Stimulated activated naive CD4-positive, alpha-beta T cell (primary cell): ENCODE results near the gene PACSIN1.

Experiments
- DNase-seq, 6 experiments: peaks; one replicate each; lab custom pipeline; 2025; lab: John Stamatoyannopoulos, UW

PACSIN1 gene

DNA sequence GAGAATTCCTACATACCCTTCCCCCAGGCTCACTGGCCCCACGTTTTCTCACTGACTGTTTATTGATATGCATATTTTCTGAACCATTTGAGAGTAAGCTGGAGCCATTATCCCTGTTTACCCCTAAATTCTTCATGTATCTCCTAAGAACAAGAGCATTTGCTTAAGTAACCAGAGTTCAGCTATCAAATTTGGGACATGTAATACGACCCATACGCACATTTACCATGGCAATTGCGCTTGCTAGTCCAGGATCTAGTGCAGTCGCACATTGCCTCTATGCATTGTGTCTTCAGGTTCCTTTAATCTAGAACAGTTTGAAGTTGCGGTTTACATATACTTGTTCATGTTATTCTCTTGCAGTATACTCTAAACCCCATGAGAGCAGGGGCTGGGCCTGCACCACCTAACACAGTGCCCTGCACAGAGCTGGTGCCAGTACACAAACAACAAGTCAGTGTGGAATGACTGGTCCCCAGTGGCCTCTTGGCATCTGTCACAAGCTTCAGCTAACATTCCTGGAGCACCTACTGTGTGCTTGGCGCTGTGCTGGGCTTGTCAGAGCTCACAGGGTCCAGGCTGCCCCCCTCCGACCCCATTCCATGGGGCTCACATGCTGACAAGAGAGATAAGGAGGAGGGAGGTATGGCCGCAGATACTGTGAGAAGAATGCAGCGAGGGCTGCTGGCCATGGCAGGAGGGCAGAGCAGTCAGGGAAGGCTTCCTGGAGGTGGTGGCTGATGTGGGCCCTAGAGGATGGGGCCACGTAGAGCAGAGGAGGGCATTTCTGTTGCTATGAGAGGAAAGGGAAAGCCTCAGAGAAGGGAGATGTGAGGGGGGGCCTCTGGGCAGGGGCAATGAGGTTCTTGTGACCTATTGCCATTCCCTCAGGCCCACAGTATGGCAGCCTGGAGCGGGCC, 62.1 kb downstream of the PACSIN1 start:
- DNase-seq = no peak

DNA sequence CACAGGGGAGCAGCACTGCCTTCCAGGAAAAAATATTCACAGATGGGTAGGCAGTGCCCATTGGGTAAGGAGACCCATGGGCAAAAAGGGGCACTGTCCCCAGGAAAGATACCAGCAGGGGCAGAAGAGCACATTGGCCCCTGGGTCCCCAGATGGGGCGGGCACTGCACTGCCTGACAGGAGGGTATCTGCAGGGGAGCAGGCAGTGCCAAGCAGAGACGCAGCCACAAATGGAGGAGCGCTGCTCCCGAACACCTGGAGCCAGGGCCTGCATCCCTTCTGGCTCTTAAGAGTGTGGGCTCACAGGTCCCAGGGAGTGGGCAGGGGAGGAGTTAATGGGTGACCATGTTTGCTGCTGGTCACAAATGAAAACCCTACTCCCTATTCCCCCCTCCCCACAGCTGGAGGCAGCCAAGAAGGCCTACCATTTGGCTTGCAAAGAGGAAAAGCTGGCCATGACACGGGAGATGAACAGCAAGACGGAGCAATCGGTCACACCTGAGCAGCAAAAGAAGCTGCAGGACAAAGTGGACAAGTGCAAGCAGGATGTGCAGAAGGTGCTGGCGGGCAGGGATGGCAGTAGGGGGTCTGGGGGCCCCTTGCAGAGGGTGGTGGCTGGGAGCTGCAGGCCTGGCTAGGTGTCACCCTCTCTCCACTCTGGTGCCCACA, 63.3 kb downstream of the PACSIN1 start:
- no peak for DNase-seq

DNA sequence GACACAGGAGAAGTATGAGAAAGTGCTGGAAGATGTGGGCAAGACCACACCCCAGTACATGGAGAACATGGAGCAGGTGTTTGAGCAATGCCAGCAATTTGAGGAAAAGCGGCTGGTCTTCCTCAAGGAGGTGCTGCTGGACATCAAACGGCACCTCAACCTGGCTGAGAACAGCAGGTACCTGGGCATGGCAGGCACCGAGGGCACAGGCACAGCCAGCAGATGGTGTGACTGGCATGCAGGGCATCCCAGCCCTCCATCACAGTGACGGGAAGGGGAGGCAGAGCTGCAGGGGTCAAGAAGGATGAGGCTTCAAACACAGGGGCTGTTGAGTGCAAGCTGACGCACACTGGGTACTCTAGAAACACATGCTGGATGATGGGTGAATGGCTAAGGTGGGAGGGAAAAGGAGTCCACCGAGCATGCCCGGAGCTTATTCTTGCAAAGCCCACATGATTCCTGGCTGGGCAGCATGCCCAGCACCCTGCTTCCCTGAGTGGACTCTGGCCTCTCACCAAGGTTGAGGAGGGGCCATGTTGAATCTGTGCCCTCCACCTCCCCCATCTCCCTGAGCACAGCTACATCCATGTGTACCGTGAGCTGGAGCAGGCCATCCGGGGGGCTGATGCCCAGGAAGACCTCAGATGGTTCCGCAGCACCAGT, 63.9 kb downstream of the PACSIN1 start:
- no peak for DNase-seq

DNA sequence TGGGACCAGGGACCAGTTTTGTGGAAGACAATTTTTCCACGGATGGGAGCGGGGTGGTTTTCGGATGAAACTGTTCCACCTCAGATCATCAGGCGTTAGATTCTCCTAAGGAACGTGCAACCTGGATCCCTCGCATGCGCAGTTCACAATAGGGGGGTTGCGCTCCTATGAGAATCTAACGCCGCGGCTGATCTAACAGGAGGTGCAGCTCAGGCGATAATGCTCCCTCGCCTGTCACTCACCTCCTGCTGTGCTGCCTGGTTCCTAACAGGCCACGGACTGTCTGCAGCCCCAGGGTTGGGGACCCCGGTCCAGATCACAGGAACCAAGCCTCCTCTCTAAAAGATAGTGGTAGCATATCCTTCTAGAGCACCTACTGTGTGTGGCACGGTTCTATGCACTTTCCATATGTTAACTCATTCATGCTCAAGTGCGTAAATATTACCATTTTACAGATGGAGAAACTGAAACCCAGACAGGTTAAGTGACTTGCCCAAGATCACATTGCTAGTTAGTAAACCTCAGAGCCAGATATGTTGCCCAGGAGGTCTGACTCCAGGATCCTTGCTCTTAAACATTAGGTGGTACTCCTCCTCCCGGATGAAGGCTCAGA, 65.0 kb downstream of the PACSIN1 start:
- no peak for DNase-seq

DNA sequence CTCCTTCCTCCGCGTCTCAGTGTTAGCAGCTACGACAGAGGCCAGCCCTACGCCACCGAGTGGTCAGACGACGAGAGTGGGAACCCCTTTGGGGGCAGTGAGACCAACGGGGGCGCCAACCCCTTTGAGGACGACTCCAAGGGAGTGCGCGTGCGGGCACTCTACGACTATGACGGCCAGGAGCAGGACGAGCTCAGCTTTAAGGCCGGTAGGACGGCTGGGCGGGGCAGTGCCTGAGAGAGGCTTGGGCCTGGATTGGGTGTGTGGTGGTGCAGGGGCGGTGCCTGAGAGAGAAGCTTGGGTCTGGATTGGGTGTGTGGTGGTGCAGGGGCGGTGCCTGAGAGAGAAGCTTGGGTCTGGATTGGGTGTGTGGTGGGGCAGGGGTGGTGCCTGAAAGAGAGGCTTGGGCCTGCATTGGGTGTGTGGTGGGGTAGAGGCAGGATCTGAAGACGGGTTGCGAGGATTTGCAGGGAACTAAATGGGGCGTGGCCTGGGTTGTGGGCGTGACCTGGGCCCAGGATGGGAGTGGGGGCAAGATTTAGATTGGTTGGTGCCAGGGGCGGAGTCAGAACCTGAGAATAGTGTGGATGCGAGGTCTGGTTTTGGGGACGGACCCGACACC, 65.8 kb downstream of the PACSIN1 start:
- DNase-seq = peak in 3 of 6 experiments; percentile 10 to 20 (median 17)

DNA sequence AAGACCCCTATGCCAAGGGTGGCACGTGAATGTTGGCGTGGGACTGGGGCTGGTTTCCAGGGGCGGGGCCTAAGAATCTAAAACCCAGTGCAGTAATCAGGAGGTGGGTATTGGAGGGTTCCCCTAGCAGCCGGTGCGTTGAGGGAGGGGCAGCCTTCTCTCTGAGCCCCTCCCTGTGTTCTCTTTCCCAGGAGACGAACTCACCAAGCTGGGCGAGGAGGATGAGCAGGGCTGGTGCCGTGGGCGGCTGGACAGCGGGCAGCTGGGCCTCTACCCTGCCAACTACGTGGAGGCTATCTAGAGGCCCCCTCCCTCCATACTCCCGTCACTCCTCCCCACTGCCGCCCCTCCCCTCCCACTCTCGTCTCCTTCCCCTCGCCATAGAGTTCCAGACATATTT, 66.4 kb downstream of the PACSIN1 start:
- DNase-seq = no peak

DNA sequence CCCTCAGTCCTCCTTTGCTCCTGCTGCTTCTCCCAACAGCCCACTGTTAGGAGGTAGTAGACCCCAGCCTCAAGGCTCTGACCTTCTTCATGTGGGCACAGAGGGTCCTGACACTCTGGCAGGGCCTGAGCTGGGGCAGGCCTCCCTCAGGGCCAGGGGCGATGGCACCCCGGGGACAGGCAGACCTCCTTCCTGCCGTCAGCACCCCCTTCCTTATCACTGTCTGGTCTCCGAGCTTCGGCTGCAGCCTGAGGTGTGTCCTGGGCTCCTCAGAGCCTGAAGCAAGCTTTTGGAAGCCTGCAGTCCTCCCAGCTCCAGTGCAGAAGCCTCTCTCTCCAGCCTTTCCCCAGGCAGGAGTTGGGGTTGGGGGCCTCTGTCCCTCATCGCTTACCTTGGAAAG, 68.3 kb downstream of the PACSIN1 start:
- DNase-seq = no peak

DNA sequence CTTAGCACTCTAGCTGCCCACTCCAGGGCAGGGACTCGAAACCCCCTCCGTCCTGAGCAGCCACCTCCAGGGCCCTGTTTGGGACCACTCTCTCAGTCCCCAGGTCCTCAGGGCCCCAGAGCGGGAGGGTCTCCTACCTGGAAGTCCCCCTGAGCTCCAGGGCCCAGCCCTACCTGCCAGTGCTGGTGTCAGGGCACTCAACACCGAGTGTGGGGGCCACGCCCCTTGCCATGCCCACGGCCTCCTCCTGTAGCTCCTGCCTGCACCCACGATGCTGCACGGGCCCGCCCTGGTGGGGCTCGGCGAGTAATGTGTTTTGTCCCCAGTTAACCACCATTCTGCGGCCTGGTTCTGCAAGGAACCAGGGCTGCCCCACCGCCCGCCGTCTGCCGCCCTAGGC, 68.8 kb downstream of the PACSIN1 start:
- no peak for DNase-seq

DNA sequence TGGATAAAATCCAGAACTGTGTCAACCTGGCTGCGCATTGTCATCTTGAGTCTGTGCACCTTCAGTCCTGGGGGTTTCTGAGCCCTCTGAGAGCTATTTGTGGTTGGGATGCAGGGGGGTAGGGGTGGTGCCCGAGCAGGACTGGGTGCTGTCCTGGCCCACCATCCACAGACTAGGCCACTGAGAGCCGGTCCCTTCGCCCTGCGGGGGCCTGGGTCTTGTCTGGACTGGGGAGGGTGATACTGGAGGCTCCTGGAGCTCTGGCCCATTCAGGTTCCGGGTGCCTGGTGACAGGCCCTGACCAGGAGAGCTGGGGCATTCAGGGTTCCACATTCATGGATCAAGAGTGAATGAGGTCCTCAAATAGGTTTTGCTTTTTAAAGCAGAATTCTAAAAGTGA, 69.3 kb downstream of the PACSIN1 start:
- no peak for DNase-seq

DNA sequence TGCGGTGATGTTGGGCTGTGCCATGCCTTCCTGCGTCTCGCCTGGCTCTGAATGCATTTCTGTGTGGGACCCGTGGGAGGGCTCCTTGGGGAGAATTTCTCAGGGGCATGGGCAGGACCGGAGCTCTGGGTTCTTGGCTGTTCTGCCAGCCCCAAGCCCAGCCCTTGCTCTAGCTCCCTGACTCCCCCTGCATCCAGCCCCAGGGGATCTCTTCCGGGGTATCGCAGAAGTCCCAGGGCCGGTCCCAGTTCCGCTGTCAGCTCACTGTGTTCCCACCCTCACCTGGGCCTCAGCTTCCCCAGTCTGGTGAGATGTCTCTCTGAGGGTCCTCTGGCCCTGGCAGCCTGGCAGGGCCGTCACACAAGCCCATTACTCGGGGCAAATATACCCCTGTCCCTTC, 69.8 kb downstream of the PACSIN1 start:
- no peak for DNase-seq

DNA sequence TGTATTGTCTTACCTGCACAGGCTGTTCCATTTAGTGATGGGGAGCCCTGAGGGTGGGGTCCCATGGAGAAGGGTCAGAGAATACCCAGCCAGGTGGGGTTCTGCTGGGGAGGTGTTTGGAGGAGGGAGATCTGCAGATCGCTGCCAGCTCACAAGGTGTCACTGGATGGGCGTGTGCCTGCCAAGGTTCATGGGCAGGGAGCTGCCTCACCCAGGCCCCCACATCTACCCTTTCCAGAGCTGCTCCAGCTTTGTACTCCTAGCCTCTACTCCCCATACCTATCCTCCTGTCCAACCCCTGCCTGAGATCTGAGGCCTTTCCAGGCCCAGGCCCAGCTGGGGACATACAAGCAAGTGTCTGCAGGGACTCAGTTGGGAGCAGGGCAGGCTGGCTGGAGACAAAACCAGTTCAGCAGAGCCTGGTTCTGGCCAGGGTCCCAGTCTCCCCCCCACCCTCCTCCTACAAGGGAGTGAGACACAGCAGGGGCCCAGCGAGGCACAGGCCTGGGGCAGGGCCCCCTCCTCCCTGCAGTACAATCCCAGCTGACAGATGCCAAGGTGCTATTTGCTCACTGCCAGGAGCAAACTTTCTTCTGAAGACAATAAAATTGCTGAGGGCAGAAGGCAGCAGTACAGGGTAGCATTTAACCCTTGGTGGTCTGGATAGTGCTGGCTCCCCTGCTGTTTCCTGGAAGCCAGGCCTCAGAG, 70.5 kb downstream of the PACSIN1 start:
- DNase-seq = no peak

DNA sequence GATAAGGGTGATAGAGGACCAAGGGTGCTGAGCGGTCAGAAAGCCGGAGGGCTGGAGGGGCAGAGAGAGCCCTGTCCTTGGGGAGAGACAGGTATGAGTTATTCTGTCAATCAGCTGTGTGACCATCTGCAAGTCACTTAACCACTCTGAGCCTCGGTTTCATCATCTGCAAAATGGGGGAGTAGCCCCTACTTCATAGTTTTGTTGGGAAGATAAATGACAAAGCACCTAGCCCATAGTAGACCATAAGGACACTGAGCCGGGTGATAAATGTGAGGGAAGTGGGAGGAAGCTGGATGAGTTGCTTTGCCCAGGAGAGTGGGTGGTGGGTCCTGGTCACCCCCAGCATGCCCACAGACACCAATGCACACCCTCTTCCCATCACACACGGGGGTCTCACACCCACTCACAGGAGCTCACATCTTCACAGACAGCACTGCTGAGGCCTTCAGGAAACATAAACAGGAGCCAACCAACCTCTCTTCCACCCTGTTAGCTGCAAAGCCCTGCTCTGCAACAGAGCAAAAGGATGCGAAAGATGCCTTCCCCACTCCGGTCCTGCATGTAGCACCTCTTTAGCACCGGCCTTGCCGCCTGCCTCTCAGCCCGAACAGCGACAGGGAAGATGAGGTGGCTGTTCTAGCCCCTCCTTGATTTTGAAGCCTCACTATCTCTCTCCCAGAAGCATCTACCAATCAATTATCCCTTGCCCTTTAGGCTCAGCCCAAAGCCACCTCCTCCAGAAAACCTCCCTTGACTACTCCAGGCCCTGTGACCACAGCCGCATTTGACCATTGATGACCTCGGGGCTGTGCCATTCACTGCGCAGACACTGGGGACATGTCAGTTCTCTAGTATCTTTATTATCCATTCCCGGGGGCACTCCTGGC, 71.3 kb downstream of the PACSIN1 start:
- no peak for DNase-seq

DNA sequence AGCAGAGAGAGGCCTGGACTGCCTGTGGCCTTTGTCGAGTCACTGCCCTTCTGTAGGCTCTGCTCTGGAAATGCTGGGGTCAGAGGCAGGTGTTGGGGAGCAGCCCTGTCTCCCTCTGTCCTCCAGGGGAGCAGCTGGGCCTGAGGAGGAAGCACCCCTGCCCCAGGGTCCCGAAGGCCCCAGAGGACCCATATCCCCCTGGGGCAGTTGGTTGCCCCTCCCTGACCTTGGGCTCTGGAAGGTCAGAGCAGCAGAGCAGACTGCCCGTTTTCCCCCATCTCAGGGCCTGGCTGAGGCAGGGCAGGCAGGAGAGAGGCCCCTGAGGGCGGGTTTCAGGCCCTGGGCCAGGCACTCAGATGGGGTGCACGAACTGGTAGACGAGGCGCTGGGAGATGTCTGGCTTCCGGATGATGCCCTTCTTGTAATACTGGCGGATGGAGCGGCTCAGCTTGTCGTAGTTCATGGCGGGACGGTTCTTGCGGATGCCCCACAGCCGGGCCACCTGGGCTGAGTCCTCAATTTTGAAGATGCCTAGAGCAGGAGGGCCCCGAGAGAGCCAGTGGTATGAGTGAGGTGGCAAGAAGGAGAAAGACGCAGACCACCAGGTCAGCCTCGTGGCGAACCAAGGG, 72.2 kb downstream of the PACSIN1 start:
- DNase-seq = no peak

DNA sequence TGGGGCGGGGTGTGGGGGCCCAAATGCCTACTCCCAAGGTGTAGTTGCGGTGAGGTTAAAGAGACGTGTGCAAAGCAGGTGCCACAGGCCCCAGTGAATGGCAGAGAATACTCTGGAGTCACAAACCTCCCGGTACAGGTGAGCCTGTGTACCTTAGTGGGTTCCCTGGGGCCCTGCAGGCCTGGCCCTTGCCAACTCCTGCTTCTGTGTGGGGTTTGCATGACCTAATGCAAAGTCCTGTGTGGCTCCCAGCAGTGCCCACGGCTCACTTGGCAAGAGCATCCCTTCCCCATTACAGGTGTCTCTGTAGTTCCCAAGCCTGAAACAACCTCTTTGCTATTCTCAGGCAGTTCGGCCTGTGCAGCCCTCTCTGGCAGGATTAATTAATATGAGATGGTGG, 72.7 kb downstream of the PACSIN1 start:
- no peak for DNase-seq

DNA sequence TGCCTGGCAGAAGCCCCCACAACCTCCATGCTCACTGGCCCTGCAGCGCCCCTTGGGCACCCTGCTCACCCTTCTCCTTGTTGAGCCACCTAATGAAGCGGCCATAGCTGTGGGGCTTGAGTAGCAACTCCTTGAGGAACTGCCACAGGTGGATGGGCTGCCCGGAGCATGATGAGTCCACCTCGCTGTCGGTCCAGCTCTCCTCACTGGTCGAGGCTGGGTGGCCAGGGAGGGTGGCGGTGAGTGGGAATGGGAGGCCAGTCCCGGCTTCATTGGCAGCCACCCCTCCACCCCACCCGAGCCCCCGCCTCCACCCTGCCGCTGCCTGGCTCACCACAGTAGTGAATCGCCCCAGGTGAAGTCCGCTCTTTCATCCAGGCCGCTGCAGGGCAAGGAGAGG, 73.3 kb downstream of the PACSIN1 start:
- no peak for DNase-seq

DNA sequence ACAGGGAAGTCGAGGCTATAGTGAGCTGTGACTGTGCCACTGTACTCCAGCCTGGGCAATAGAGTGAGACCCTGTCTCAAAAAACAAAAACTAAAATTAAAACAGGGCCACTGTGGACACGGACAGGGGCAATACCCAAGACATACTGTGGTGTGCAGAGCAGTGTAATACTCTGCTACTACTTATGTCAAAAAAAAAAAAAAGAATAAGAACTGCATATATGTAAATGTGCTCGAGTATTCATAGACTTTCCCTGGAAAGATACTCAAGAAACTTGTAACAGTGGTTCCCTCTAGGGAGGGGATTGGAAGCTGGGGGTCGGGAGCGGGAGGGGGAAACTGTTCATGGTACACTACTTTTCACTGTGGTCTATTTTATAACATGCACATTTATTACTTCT, 74.3 kb downstream of the PACSIN1 start:
- no peak for DNase-seq

DNA sequence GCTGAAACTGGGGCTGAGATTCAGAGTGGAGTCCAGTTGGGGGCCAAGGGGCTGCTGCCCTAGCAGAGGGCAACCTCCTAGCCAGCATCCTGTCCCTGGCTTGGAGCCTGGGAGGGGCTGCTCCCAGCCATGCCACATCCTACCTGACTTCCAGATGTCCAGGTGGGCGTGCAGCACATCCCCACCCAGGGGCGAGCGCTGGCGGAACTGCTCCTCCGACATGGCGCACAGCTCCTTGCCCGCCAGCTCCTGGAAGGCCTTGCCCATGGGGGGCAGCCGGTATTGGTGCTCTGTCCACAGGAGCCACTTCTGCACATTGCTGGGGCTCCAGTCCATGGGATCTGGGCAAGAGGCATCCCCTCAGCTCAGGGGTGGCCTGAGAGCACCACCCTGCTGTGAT, 75.0 kb downstream of the PACSIN1 start:
- DNase-seq = no peak

DNA sequence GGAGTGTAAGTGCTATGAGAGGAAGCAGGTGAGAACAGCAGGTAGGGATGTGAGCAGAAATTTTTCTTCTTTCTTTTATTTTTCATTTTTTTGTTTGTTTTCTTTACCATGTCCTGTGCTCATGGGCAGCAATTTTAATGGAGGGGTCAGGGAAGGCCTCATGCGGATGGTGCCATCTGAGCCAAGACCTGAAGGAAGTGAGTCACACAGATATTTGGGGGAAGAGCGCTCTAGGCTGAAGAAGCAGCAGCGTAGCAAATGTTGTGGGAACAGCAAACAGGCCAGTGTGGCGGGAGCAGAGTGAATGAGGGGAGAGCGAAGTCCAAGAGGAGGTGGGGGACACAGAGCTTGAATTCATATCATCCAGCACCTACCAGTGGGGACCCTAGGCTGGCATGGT, 77.5 kb downstream of the PACSIN1 start:
- no peak for DNase-seq

DNA sequence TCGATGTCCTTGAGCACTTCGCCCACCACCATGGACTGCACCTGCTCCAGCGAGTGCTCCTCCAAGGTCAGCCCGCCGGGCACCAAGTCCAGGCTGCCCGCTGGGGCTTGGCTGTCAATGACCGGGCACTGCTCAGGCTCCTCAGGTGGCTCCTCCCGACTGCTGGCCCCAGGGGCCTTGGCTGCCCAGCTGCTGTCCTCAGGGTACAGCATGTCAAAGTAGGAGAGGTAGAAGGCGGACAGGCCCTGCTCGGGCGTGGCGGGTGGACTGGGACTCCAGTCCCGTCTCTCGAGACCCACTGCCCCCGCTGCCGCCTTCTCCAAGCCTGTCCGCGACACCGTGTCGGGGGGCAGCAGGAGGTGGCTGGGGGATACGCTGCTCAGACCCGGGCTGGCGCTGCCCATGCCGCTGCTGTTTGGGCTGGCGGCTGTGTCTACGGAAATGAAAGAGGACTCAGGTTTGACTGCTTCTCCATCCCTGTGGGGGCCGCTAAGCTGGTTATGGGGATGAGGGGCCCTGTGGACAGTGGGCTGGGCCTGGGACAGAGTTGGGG, 78.3 kb downstream of the PACSIN1 start:
- no peak for DNase-seq
